ENCODE results near the gene NARS2.

The NARS2 gene

GRCh38 chr11:78420255-78420764 is 154.4 kb downstream of the NARS2 start:
- FAIRE-seq (no peak), DNase-seq (ENCODE audit: extremely low spot score, insufficient read length, low read depth) (no peak)

- DNase-seq (ENCODE audit: extremely low spot score, insufficient read length, low read depth) (no peak), FAIRE-seq (no peak)
Observed at GRCh38 chr11:78419327-78419726, 155.3 kb downstream of the NARS2 start.

DNA sequence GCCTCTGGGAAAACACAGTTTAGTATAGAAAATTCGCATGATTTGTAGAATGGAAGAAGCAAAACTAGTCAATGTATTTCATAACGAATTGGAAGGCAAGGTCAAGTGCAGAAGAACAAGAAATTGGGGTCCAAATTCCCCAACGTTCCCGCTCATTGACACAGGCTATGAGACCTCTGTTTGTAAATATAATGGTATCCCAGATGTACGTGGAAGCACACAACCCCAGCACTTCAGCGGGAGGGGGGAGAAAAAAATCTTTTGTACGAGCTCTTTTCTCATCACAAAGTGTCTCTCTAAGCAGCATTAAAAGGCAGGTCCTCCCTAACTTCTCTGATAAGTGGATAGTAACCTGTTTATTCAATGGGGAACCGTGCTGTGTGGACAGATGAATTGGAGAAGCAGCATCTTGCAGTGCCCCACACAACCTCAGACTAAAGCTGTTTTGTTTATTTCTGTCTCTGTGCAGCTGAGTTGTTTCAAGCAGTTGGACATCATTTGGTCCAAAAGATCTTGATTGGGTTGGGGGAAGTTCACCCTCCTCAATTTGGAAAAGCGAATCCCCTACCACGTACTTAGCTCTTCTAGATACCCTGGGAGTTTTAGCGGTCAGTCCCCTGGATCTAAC is 156.0 kb downstream of the NARS2 start:
- no peak for FAIRE-seq

DNA sequence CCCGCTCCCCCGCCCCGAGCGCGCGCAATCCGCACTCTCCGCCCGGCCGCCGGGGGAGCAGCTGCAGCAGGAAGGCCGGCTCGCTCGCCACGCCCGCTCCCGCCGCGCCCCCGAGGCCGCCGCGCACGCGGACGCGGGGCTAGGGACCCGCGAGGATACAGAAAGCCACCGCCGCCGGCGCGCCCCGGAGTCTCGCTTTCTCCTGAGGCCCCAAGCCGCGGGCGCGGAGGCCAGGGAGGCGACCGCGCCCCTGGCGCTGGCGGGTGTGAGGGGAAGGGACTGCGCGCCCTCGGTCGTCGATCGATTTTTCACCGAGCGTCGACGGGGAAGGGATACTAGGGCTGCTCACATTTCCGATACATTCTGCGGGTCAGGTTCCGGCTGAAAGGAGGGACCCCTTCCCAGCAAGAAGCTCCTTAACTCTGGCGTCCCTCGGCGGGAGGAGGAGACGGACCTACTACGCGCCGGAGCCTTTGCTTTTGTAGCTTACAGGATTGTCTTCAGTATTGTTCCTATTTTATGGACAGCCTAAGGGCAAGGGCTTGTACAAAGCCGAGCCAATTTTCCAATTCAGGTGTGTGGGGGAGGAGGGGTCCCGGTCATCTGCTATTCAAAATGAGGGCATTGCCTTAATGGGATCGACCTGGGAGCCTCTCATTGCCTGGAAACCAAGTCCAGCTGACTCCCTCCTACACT is 156.6 kb downstream of the NARS2 start:
- DNase-seq (ENCODE audit: extremely low spot score, insufficient read length, low read depth): peak; percentile 51
- FAIRE-seq: no peak

More for the DNA sequence above, 156.0 kb downstream of the NARS2 start:
- DNase-seq (ENCODE audit: extremely low spot score, insufficient read length, low read depth): no peak

- no peak for FAIRE-seq
Observed at GRCh38 chr11:78417175-78417887, 157.3 kb downstream of the NARS2 start, which contains the start of gene GAB2. GAB2 (minus strand) TSS chr11:78417820; CDS start chr11:78417720, 100 bp downstream.

DNA sequence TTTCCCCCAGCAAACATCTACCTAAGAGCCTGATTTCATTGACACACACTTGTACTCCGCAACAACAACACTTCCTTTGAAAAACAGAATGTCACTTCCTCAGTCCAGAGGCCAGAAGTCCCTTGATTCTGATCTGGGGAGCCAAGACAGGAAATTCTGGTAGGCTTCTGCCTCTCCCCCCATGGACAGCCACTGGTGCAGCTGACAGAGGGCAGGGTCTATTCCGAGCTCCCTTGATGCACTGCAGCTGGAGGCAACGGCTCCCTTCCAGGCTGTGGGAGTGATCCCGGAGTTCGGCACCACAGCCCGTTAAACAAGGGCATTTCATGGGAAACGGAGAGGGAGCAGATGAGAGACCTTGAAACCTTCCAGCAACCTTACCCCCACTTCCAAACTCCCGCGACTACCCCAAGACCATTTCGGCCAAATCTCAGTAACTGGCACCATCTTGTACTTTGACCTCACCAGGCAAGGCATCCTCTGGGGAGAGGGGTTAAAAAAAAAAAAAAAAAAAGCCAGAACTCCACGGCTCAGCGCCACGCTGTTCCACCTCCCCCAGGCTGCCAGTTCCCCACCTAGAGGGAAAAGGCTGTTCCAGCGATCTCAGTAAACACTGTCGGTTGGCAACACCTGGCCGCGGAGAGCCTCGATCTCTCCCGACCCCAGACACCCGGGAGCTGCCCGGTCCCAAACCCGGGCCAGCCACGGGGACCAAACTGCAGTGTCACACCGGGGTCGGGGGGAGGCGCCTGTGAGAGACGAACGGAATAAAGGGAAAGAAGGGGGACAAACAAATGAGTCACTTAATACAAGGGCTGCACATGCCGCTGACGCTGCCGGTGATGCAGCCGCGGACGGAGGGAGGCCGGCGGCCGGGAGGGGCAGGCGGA is 158.1 kb downstream of the NARS2 start:
- DNase-seq (ENCODE audit: extremely low spot score, insufficient read length, low read depth) (no peak), FAIRE-seq (no peak)

More at GRCh38 chr11:78417175-78417887, 157.3 kb downstream of the NARS2 start, which contains the start of gene GAB2:
- DNase-seq (ENCODE audit: extremely low spot score, insufficient read length, low read depth): no peak

DNA sequence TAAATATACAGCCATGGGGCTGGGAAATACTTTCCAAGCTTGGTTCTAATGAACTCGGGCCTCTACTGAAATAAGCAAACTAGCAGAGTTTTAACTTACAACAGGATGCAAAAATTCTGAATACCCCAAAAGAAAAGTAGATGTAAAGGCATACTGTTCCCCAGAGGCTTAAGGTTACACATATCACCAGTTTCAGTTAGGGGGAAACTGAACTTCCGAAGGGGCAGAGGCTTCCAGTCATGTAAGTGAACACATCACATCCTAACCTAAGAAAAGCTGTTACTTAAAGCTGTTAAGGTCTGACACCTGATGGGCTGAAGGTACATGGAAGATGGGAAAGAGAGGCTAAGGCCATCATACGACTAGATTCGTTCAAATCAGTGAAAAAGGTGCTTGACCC is 159.3 kb downstream of the NARS2 start:
- FAIRE-seq: no peak

GRCh38 chr11:78414321-78415051 is 160.2 kb downstream of the NARS2 start:
- DNase-seq (ENCODE audit: extremely low spot score, insufficient read length, low read depth) (no peak), FAIRE-seq (no peak)

More for the DNA sequence above, 159.3 kb downstream of the NARS2 start:
- no peak for DNase-seq (ENCODE audit: extremely low spot score, insufficient read length, low read depth)

- no peak for DNase-seq (ENCODE audit: extremely low spot score, insufficient read length, low read depth)
- no peak for FAIRE-seq
Observed at GRCh38 chr11:78408619-78409018, 166.0 kb downstream of the NARS2 start.

- FAIRE-seq (no peak), DNase-seq (ENCODE audit: extremely low spot score, insufficient read length, low read depth) (no peak)
Observed at GRCh38 chr11:78406568-78407196, 168.0 kb downstream of the NARS2 start.

DNA sequence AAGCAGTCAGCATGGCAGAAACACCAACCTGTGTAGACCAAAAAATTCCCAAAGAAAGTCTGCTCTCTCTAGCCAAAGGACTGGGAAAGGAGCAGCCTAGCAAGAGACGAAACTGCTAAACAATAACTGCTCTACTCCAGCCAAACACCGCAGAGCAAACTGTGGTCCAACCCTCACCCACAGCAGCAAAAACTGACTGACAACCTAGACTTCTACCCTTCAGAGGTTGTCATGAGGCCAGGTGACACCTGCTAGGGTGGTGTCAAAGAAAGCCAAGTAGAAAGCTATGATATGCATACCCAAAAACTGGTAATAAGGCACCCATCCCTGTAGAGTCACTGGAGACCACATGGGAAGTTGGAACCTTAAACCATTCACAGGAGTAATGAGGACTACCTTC is 168.9 kb downstream of the NARS2 start:
- FAIRE-seq (no peak), DNase-seq (ENCODE audit: extremely low spot score, insufficient read length, low read depth) (no peak)

- no peak for FAIRE-seq
- no peak for DNase-seq (ENCODE audit: extremely low spot score, insufficient read length, low read depth)
Observed at GRCh38 chr11:78403781-78404180, 170.9 kb downstream of the NARS2 start.

DNA sequence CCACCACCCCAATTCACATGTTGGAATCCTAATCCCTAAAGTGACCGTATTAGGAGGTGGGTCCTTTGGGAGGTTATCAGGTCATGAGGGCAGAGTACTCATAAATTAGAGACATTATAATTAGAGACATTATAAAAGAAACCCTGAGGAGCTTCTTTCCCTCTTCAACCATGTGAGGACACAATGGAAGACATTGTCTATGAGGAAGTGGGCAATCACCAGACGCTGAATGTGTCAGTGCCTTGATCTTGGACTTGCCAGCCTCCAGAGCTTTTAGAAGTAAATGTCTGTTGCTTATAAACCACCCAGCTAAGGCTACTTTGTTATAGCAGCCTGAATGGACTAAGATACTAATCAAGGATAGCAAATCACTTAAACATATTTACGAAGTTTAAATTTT is 171.8 kb downstream of the NARS2 start:
- no peak for FAIRE-seq
- no peak for DNase-seq (ENCODE audit: extremely low spot score, insufficient read length, low read depth)

- DNase-seq (ENCODE audit: extremely low spot score, insufficient read length, low read depth) (no peak), FAIRE-seq (no peak)
Observed at GRCh38 chr11:78400702-78401101, 174.0 kb downstream of the NARS2 start.

DNA sequence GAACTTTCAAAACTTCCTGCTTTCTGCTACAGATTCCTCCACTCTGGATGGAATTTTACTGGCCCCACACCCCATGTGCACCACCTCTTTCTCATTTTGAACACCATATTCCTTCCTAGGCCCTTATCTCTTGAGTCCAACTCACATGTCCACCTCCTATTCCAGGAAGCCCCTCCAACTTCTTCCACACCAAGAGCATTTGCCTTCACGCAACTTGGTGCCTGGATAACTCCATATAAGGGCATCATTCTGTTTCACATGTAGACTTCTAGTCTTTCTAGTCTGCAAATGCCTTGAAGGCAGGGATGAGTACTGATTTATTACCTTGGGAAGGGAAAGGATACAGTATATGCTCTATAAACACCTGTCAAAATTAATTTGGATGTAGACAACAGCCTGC is 174.5 kb downstream of the NARS2 start:
- FAIRE-seq (no peak), DNase-seq (ENCODE audit: extremely low spot score, insufficient read length, low read depth) (no peak)

DNA sequence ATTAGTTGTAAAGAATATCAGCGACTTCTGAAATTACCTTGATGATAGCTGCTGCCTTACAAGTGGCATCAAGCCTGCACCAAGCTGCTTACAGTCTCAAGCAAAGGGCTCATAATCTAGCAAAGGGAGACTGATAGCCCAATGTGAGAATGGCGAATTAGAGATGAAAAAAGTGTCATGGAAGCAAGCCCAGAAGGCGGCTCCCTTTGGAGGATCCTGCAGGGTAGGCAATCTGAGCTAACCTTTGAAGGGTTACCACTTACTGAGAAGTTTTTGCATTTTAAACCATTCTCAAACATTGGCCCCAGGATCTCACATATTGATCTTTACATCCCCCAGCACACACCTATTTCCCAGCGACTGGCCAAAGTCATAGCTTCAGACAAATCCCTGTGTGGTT is 175.5 kb downstream of the NARS2 start:
- DNase-seq (ENCODE audit: extremely low spot score, insufficient read length, low read depth) (no peak), FAIRE-seq (no peak)

GRCh38 chr11:78398715-78399114 is 175.9 kb downstream of the NARS2 start:
- DNase-seq (ENCODE audit: extremely low spot score, insufficient read length, low read depth): no peak
- no peak for FAIRE-seq

GRCh38 chr11:78397398-78397797 is 177.3 kb downstream of the NARS2 start:
- DNase-seq (ENCODE audit: extremely low spot score, insufficient read length, low read depth): no peak
- FAIRE-seq: peak; percentile 9

- DNase-seq (ENCODE audit: extremely low spot score, insufficient read length, low read depth): no peak
- FAIRE-seq: no peak
Observed at GRCh38 chr11:78395597-78395996, 179.1 kb downstream of the NARS2 start.

Measured in GM18507 (cell line).